Measurements from ENCODE around the gene PTEN.

The PTEN gene

DNA sequence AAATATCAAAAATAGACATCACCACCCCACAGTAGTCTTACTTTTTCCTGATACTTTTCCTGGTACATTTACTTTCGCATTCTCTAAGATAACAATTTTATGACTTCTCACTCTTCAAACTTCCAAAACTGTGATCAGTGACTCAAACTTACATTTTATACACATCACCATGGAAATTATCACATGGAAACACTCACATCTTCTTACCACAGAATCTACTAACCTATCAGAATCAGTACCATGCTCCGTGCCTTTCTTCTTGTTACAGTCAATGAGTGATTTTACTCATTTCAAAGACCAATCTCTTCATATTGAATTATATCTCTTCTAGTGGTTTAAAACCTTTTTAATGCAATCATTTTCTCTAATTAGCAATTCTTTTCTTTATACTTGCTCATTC is 120.3 kb downstream of the PTEN start:
- Histone ChIP-seq H3K27me3 (ENCODE audit: insufficient read depth, low read length, poor library complexity, severe bottlenecking) (no peaks in the 10 kb centered on the region), H3F3A (ENCODE audit: low read depth) (no peaks in the 10 kb centered on the region), H3K36me3 (ENCODE audit: insufficient read depth, low read length) (no peaks in the 10 kb centered on the region), H3K4me2 (ENCODE audit: low read depth, low read length, poor library complexity, severe bottlenecking) (no peak overlapping the region), H2AFZ (ENCODE audit: low read length) (no peak overlapping the region), H3K9me3 (ENCODE audit: insufficient read depth, low read depth, low read length) (no peaks in the 10 kb centered on the region), H3K4me3 (ENCODE audit: low read length, poor library complexity, severe bottlenecking) (no peak overlapping the region), H3K79me2 (ENCODE audit: insufficient read depth, low read length) (no peaks in the 10 kb centered on the region), H3K4me1 (ENCODE audit: insufficient read depth, low read length, poor library complexity, severe bottlenecking) (peaks cover 3% of the 10 kb centered on the region), H3K9me2 (replicated peaks; ENCODE audit: low read depth, low read length) (no peaks in the 10 kb centered on the region), H4K20me1 (ENCODE audit: insufficient read depth, low read length, poor library complexity, severe bottlenecking) (no peaks in the 10 kb centered on the region), H3K9ac (ENCODE audit: low read depth, low read length, poor library complexity, severe bottlenecking) (no peak overlapping the region)
- TF ChIP-seq EZH2phosphoT487 (IDR thresholded peaks at IDR 0.05; ENCODE audit: borderline replicate concordance), result no peak
- TF ChIP-seq, protein P1, sequence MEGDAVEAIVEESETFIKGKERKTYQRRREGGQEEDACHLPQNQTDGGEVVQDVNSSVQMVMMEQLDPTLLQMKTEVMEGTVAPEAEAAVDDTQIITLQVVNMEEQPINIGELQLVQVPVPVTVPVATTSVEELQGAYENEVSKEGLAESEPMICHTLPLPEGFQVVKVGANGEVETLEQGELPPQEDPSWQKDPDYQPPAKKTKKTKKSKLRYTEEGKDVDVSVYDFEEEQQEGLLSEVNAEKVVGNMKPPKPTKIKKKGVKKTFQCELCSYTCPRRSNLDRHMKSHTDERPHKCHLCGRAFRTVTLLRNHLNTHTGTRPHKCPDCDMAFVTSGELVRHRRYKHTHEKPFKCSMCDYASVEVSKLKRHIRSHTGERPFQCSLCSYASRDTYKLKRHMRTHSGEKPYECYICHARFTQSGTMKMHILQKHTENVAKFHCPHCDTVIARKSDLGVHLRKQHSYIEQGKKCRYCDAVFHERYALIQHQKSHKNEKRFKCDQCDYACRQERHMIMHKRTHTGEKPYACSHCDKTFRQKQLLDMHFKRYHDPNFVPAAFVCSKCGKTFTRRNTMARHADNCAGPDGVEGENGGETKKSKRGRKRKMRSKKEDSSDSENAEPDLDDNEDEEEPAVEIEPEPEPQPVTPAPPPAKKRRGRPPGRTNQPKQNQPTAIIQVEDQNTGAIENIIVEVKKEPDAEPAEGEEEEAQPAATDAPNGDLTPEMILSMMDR (conservative IDR thresholded peaks at IDR 0.05; ENCODE audit: low read length), result no peak

DNA sequence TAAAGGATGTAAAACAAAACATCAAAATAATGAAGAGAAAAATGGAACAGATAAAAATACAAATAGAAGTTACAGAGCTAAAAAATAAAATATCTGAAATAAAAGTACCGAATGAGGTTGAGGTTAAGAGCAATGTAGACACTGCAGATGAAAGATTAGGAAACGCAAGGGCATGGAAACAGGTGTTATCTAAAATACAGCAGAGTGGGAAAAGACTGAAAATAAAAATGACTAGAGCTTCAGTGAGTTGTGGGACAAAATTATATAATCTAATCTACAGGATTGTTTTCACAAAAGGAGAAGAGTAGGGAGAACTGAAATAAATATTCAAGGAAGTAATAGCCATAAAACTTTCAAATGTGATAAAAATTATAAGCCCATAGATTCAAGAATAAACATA is 123.8 kb downstream of the PTEN start:
- TF ChIP-seq, protein P1 (conservative IDR thresholded peaks at IDR 0.05; ENCODE audit: low read length), result no peak
- H3K27me3 ChIP-seq (ENCODE audit: insufficient read depth, low read length, poor library complexity, severe bottlenecking), result no peaks in the 10 kb centered on the region
- H3K79me2 ChIP-seq (ENCODE audit: insufficient read depth, low read length), result no peaks in the 10 kb centered on the region
- no peaks in the 10 kb centered on the region for H3K36me3 ChIP-seq (ENCODE audit: insufficient read depth, low read length)
- H3K4me3 ChIP-seq (ENCODE audit: low read length, poor library complexity, severe bottlenecking), result no peak overlapping the region
- no peaks in the 10 kb centered on the region for H3F3A ChIP-seq (ENCODE audit: low read depth)
- no peaks in the 10 kb centered on the region for H3K9me3 ChIP-seq (ENCODE audit: insufficient read depth, low read depth, low read length)
- H3K4me2 ChIP-seq (ENCODE audit: low read depth, low read length, poor library complexity, severe bottlenecking), result no peak overlapping the region
- H3K9ac ChIP-seq (ENCODE audit: low read depth, low read length, poor library complexity, severe bottlenecking), result no peak overlapping the region
- H3K4me1 ChIP-seq (ENCODE audit: insufficient read depth, low read length, poor library complexity, severe bottlenecking), result no peaks in the 10 kb centered on the region
- no peaks in the 10 kb centered on the region for H3K9me2 ChIP-seq (replicated peaks; ENCODE audit: low read depth, low read length)
- no peak overlapping the region for H2AFZ ChIP-seq (ENCODE audit: low read length)
- H4K20me1 ChIP-seq (ENCODE audit: insufficient read depth, low read length, poor library complexity, severe bottlenecking), result no peaks in the 10 kb centered on the region

DNA sequence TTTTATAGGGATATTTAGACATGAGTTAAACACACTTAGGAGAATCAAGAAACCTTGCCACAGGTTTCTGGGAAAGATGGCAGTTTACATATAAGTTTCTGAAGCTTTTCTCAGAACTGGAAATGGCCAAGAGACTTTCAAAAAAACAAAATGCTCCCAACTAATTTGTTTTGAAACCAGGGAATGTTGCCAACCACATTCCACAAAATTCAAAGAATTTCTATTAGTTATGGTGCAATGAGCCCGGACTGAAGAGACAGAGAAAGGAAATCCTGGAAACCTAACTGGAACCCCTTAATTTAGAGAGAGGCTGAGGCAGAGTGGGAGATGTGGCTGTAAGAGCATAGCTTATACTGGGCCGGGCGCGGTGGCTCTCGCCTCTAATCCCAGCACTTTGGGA is 128.5 kb downstream of the PTEN start:
- Histone ChIP-seq H2AFZ (ENCODE audit: low read length) (no peak overlapping the region), H3F3A (ENCODE audit: low read depth) (no peaks in the 10 kb centered on the region), H3K4me3 (ENCODE audit: low read length, poor library complexity, severe bottlenecking) (no peak overlapping the region), H3K4me2 (ENCODE audit: low read depth, low read length, poor library complexity, severe bottlenecking) (no peak overlapping the region), H3K4me1 (ENCODE audit: insufficient read depth, low read length, poor library complexity, severe bottlenecking) (peaks cover 5% of the 10 kb centered on the region), H4K20me1 (ENCODE audit: insufficient read depth, low read length, poor library complexity, severe bottlenecking) (no peaks in the 10 kb centered on the region), H3K36me3 (ENCODE audit: insufficient read depth, low read length) (no peaks in the 10 kb centered on the region), H3K9me3 (ENCODE audit: insufficient read depth, low read depth, low read length) (no peaks in the 10 kb centered on the region), H3K9ac (ENCODE audit: low read depth, low read length, poor library complexity, severe bottlenecking) (no peak overlapping the region), H3K9me2 (replicated peaks; ENCODE audit: low read depth, low read length) (no peaks in the 10 kb centered on the region), H3K79me2 (ENCODE audit: insufficient read depth, low read length) (no peaks in the 10 kb centered on the region), H3K27me3 (ENCODE audit: insufficient read depth, low read length, poor library complexity, severe bottlenecking) (no peaks in the 10 kb centered on the region)
- TF ChIP-seq, protein P1 (conservative IDR thresholded peaks at IDR 0.05; ENCODE audit: low read length), result no peak
- no peak for TF ChIP-seq EZH2phosphoT487 (IDR thresholded peaks at IDR 0.05; ENCODE audit: borderline replicate concordance)
